Heart right ventricle (tissue), 16 donors: ENCODE measurements around the gene RPL3. TPM values are rescaled to one million over a fixed set of nuclear protein-coding genes. Genes with fewer than 3 reads are reported as not detected.

ENCODE experiments used
- ATAC-seq, 8 donors: fragments of 200-7000 bp; cut with Tn5 transposase; one replicate each; pipeline ENCODE4 v1.9.1; 2020; ENCODE audit warnings: mild to moderate bottlenecking in 8 of 8, moderate library complexity in 8 of 8, moderate number of reproducible peaks in 1 of 8
- DNase-seq, 2 donors: peaks; one replicate each; pipeline ENCODE4 v3.0.0-alpha.2; 2020
- H3K27ac ChIP-seq, 10 donors: fragments of 200-600 bp; sonication (generic) in 2 of 10; one replicate each; pipeline versions ENCODE4 v1.5.0 to v1.8.0; 2020 to 2022; ENCODE audit warnings: mild to moderate bottlenecking in 3 of 10
- H3K27me3 ChIP-seq, 7 donors: fragments of 200-600 bp; one replicate each; pipeline ENCODE4 v1.8.0; 2021 to 2022; ENCODE audit warnings: mild to moderate bottlenecking in 2 of 7
- H3K36me3 ChIP-seq, 9 donors: fragments of 200-600 bp; sonication (generic) in 1 of 9; one replicate each; pipeline versions ENCODE4 v1.5.0 to v1.8.0; 2020 to 2022; ENCODE audit warnings: mild to moderate bottlenecking in 2 of 9
- H3K4me1 ChIP-seq, 9 donors: fragments of 200-600 bp; sonication (generic) in 1 of 9; one replicate each; pipeline versions ENCODE4 v1.5.0 to v1.8.0; 2020 to 2022; ENCODE audit warnings: mild to moderate bottlenecking in 4 of 9
- H3K4me3 ChIP-seq, 10 donors: fragments of 200-600 bp; sonication (generic) in 2 of 10; one replicate each; pipeline versions ENCODE4 v1.5.0 to v1.8.0; 2020 to 2022; ENCODE audit warnings: mild to moderate bottlenecking in 7 of 10, moderate library complexity in 2 of 10
- H3K9me3 ChIP-seq, 11 donors: fragments of 200-600 bp in 10 of 11; sonication (generic) in 2 of 11; one replicate each; pipeline versions ENCODE4 v1.5.0 to v1.8.0; 2013 to 2022; ENCODE audit warnings: mild to moderate bottlenecking in 2 of 11, control low read depth in 1 of 11, moderate library complexity in 1 of 11
- CTCF ChIP-seq, 9 donors: fragments of 200-600 bp; sonication (generic) in 2 of 9; IDR thresholded peaks; one replicate each; pipeline versions ENCODE4 v1.5.0 to v1.8.0; 2021 to 2022; ENCODE audit warnings: antibody characterized with exemption in 9 of 9, mild to moderate bottlenecking in 5 of 9, moderate library complexity in 1 of 9
- WGBS, 2 donors: extraction: QIAGEN DNeasy Blood & Tissue Kit; methylation state at CpG; one replicate each; pipeline ENCODE4 v1.1.7; 2013; ENCODE audit warnings: inconsistent platforms in 1 of 2; 5-methylcytosine and 5-hydroxymethylcytosine counted together
- intact Hi-C, 10 donors: fragments of 100-400 bp; cut with DNase I; formaldehyde crosslinking; loops; one replicate each; pipeline versions ENCODE4 v1.11.1 to v1.14.2; 2022
- polyA plus RNA-seq, 2 donors: library from polyadenylated mRNA; stranded (reverse); fragments of 200-250 nt; gene quantifications; one replicate each; pipeline ENCODE4 v1.2.3, GENCODE V29; 2013
- total RNA-seq, 10 donors: library from RNA; stranded (reverse); fragmentation: NEBNext Ultra II Directional in 3 of 10; extraction: Animal tissue kit (Norgen Biotek cat#: 25700) in 3 of 10; gene quantifications; one replicate each; pipeline versions ENCODE4 v1.2.1 to v1.2.4, GENCODE V29; 2021 to 2023
- donor health status: Arrhythmogenic right ventricular cardiomyopathy.
- donor health status: ischemic (EF 13 %, LVEDD 7.1; RV severe dilation, severe dysfunction).
- donor health status: healthy with polysubstance abuse.
- donor health status: DM: no; HTN: yes; CAD: no.
- donor health status: DM: no; HTN: no; CAD: no.
- donor health status: ischemic (EF 25% LVEDD 6.9; RV normal size, moderate dysfunction).
- donor health status: ischemic (EF 25% LVEDD 5.7; RV mildly dilated, moderate dysfunction).
- donor health status: healthy.
- donor health status: DM: yes; HTN: yes; CAD: no.
- donor health status: Ischemic cardiomyopathy.
- donor health status: ischemic (EF 35%, LVEDD 5.7; RV mildly dilated, moderate dysfunction).
- donor health status: nonischemic (EF 11% LVEDD 7.7; RV severe dilation, severe dysfunction).
- donor health status: DM: yes; HTN: yes; CAD: no.
- donor health status: PGD.
- donor health status: ischemic (EF 29% LVEDD 5.4; RV normal size, mild dysfunction).
- donor health status: nonischemic (EF 23%, LVEDD 6.1; RV moderate dilation, normal function).

Gene RPL3
- total and polyA plus RNA-seq, 12 donors = 215 to 1,621 (median 332) TPM

- DNase-seq (peak; percentile 57 to 59), ATAC-seq (peak; percentile 16 to 74 (median 49))
- Histone ChIP-seq H3K27ac (peak overlapping the region in 2 of 10 donors; percentile 22 to 84), H3K9me3 (peaks cover 0 to 16% (median 8%) of the 10 kb centered on the region in 11 donors), H3K4me3 (no peak overlapping the region), H3K4me1 (peaks cover 5 to 47% (median 36%) of the 10 kb centered on the region in 9 donors), H3K27me3 (no peaks in the 10 kb centered on the region), H3K36me3 (no peaks in the 10 kb centered on the region)
- WGBS, 2 donors = 85 to 91% methylated on average over 13 of the region's 13 CpGs
- no peak for TF ChIP-seq CTCF (IDR thresholded peaks at IDR 0.05)
- intact Hi-C loops = no loop called here
These were observed 54.9 kb downstream of the RPL3 start for GRCh38 chr22:39264349-39265038.

GRCh38 chr22:39263626-39264348 lies 55.6 kb downstream of the RPL3 start:
- 94% methylated on average over 10 of the region's 10 CpGs for WGBS, 2 donors
- peaks cover 0 to 40% (median 29%) of the 10 kb centered on the region in 9 donors for H3K4me1 ChIP-seq
- no peak overlapping the region for H3K4me3 ChIP-seq
- no peak for TF ChIP-seq CTCF (IDR thresholded peaks at IDR 0.05)
- no peaks in the 10 kb centered on the region for H3K27me3 ChIP-seq
- ATAC-seq (no peak), DNase-seq (no peak)
- intact Hi-C loops = no loop called here
- no peaks in the 10 kb centered on the region for H3K36me3 ChIP-seq
- peak overlapping the region in 1 of 10 donors; percentile 56 for H3K27ac ChIP-seq
- H3K9me3 ChIP-seq = peaks cover 0 to 16% (median 8%) of the 10 kb centered on the region in 11 donors

Other genes starting within 250 kb of the RPL3 start
- 10 to 100 TPM in 1 of 10 donors, 1 to 10 TPM in 9; 1.9 to 17.7 (median 3.0) TPM for gene APOBEC3G, start 242.3 kb downstream of the RPL3 start, total RNA-seq
- 1 to 10 TPM; 3.1 to 5.6 TPM for gene APOBEC3G, start 242.3 kb downstream of the RPL3 start, polyA plus RNA-seq
- 1 to 10 TPM in 1 of 10 donors, under 1 TPM in 1, not detected in 8; 0.41 to 1.9 TPM for gene APOBEC3H, start 222.4 kb downstream of the RPL3 start, total RNA-seq
- gene APOBEC3H, start 222.4 kb downstream of the RPL3 start, polyA plus RNA-seq = under 1 TPM; 0.06 to 0.80 TPM
- 10 to 100 TPM; 48.8 to 85.8 (median 76.3) TPM for gene CBX7, start 166.9 kb downstream of the RPL3 start, total RNA-seq
- 10 to 100 TPM; 34.5 to 36.3 TPM for gene CBX7, start 166.9 kb downstream of the RPL3 start, polyA plus RNA-seq
- gene PDGFB, start 74.6 kb downstream of the RPL3 start, total RNA-seq = 10 to 100 TPM in 9 of 10 donors, 1 to 10 TPM in 1; 9.9 to 45.6 (median 18.5) TPM
- gene PDGFB, start 74.6 kb downstream of the RPL3 start, polyA plus RNA-seq = 10 to 100 TPM; 14.5 to 19.1 TPM
- gene SYNGR1, start 30.4 kb upstream of the RPL3 start, total RNA-seq = 10 to 100 TPM; 30.3 to 67.9 (median 41.6) TPM
- gene SYNGR1, start 30.4 kb upstream of the RPL3 start, polyA plus RNA-seq = 10 to 100 TPM; 29.8 to 85.8 TPM
- gene TAB1, start 80.2 kb upstream of the RPL3 start, total RNA-seq = 10 to 100 TPM; 15.8 to 21.0 (median 18.0) TPM
- gene TAB1, start 80.2 kb upstream of the RPL3 start, polyA plus RNA-seq = 10 to 100 TPM; 13.6 to 17.5 TPM
- gene MGAT3, start 137.4 kb upstream of the RPL3 start, total RNA-seq = 10 to 100 TPM in 1 of 10 donors, 1 to 10 TPM in 9; 1.8 to 14.0 (median 4.3) TPM
- 1 to 10 TPM; 1.8 to 2.9 TPM for gene MGAT3, start 137.4 kb upstream of the RPL3 start, polyA plus RNA-seq
- 10 to 100 TPM; 12.8 to 35.8 (median 17.5) TPM for gene MIEF1, start 182.7 kb upstream of the RPL3 start, total RNA-seq
- gene MIEF1, start 182.7 kb upstream of the RPL3 start, polyA plus RNA-seq = 1 to 10 TPM; 7.0 to 9.1 TPM
- 100 to 1,000 TPM in 9 of 10 donors, 10 to 100 TPM in 1; 95.2 to 319 (median 133) TPM for gene ATF4, start 200.9 kb upstream of the RPL3 start, total RNA-seq
- gene ATF4, start 200.9 kb upstream of the RPL3 start, polyA plus RNA-seq = 100 to 1,000 TPM; 439 to 637 TPM
- 10 to 100 TPM; 31.3 to 64.0 (median 37.2) TPM for gene RPS19BP1, start 213.1 kb upstream of the RPL3 start, total RNA-seq
- gene RPS19BP1, start 213.1 kb upstream of the RPL3 start, polyA plus RNA-seq = 100 to 1,000 TPM; 154 to 222 TPM